ENCODE data around the gene ADAMTS16.

Gene ADAMTS16

DNA sequence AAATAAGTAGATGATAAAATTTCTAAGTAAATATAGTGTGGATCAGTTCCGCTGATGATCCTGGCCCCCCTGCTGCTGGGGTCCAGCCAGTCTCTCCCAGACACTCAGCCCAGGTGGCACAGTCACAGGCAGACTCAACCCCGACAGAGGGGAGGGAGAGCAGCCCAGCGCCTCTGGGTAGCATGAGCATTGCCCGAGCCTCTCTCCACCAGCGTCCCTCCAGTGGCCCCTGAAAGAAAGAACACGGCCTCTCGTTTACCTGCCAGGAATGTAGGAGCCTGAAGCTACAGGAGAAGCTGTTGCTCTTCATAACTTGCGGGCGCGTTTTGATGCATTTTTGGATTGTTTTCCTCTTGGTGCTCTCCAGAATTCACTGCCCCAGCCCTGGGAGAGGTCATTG, 213.6 kb downstream of the ADAMTS16 start (continued):
- TF ChIP-seq, protein P1, sequence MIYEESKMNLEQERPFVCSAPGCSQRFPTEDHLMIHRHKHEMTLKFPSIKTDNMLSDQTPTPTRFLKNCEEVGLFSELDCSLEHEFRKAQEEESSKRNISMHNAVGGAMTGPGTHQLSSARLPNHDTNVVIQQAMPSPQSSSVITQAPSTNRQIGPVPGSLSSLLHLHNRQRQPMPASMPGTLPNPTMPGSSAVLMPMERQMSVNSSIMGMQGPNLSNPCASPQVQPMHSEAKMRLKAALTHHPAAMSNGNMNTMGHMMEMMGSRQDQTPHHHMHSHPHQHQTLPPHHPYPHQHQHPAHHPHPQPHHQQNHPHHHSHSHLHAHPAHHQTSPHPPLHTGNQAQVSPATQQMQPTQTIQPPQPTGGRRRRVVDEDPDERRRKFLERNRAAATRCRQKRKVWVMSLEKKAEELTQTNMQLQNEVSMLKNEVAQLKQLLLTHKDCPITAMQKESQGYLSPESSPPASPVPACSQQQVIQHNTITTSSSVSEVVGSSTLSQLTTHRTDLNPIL (CRISPR knock-in tag; IDR thresholded peaks at IDR 0.05; ENCODE audit: low read depth), result no peak
- no peak for TF ChIP-seq ARNTL (CRISPR knock-in tag; IDR thresholded peaks at IDR 0.05; ENCODE audit: borderline replicate concordance, low read depth)

DNA sequence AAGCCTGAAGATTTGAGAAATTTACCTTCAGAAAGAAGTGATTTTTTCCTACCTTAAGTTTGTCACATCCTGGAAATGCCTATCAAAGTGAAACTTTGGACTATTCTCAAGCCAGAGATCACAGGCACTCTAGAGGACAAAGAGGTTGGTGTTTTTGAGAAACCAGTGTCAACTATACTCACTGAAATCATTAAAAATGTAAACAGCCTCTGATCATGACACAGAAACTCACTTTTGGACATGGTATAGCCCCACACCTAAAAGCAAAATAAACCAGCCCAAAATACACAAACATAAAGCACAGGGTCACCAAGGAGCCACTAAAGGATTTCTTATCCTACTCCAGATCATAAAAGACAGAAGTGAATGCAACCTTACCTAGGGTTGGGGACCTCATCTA, 216.6 kb downstream of the ADAMTS16 start:
- no peak for TF ChIP-seq BACH2 (CRISPR knock-in tag; IDR thresholded peaks at IDR 0.05; ENCODE audit: borderline replicate concordance)
- TF ChIP-seq ARNTL (CRISPR knock-in tag; IDR thresholded peaks at IDR 0.05; ENCODE audit: borderline replicate concordance, low read depth), result no peak
- TF ChIP-seq RARB (CRISPR knock-in tag; IDR thresholded peaks at IDR 0.05), result no peak
- no peak for TF ChIP-seq SNAI2 (CRISPR knock-in tag; IDR thresholded peaks at IDR 0.05)
- TF ChIP-seq ESRRG (CRISPR knock-in tag; IDR thresholded peaks at IDR 0.05), result no peak
- TF ChIP-seq PPARA (CRISPR knock-in tag; IDR thresholded peaks at IDR 0.05; ENCODE audit: borderline replicate concordance), result no peak
- no peak for TF ChIP-seq TCF4 (CRISPR knock-in tag; IDR thresholded peaks at IDR 0.05; ENCODE audit: borderline replicate concordance)
- TF ChIP-seq TOX (CRISPR knock-in tag; IDR thresholded peaks at IDR 0.05; ENCODE audit: borderline replicate concordance), result no peak
- no peak for TF ChIP-seq ZFP3 (CRISPR knock-in tag; IDR thresholded peaks at IDR 0.05)
- no peak for TF ChIP-seq CSDC2 (CRISPR knock-in tag; IDR thresholded peaks at IDR 0.05)
- TF ChIP-seq, protein P2, sequence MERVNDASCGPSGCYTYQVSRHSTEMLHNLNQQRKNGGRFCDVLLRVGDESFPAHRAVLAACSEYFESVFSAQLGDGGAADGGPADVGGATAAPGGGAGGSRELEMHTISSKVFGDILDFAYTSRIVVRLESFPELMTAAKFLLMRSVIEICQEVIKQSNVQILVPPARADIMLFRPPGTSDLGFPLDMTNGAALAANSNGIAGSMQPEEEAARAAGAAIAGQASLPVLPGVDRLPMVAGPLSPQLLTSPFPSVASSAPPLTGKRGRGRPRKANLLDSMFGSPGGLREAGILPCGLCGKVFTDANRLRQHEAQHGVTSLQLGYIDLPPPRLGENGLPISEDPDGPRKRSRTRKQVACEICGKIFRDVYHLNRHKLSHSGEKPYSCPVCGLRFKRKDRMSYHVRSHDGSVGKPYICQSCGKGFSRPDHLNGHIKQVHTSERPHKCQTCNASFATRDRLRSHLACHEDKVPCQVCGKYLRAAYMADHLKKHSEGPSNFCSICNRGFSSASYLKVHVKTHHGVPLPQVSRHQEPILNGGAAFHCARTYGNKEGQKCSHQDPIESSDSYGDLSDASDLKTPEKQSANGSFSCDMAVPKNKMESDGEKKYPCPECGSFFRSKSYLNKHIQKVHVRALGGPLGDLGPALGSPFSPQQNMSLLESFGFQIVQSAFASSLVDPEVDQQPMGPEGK (CRISPR knock-in tag; IDR thresholded peaks at IDR 0.05; ENCODE audit: borderline replicate concordance), result no peak
- no peak for TF ChIP-seq ZFP30 (CRISPR knock-in tag; IDR thresholded peaks at IDR 0.05)
- TF ChIP-seq, protein P3, sequence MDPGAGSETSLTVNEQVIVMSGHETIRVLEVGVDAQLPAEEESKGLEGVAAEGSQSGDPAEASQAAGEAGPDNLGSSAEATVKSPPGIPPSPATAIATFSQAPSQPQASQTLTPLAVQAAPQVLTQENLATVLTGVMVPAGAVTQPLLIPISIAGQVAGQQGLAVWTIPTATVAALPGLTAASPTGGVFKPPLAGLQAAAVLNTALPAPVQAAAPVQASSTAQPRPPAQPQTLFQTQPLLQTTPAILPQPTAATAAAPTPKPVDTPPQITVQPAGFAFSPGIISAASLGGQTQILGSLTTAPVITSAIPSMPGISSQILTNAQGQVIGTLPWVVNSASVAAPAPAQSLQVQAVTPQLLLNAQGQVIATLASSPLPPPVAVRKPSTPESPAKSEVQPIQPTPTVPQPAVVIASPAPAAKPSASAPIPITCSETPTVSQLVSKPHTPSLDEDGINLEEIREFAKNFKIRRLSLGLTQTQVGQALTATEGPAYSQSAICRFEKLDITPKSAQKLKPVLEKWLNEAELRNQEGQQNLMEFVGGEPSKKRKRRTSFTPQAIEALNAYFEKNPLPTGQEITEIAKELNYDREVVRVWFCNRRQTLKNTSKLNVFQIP (CRISPR knock-in tag; IDR thresholded peaks at IDR 0.05; ENCODE audit: borderline replicate concordance, low read depth), result no peak
- TF ChIP-seq, protein P1 (CRISPR knock-in tag; IDR thresholded peaks at IDR 0.05; ENCODE audit: low read depth), result no peak
- no peak for TF ChIP-seq ZNF70 (CRISPR knock-in tag; IDR thresholded peaks at IDR 0.05)
- TF ChIP-seq, protein P4, sequence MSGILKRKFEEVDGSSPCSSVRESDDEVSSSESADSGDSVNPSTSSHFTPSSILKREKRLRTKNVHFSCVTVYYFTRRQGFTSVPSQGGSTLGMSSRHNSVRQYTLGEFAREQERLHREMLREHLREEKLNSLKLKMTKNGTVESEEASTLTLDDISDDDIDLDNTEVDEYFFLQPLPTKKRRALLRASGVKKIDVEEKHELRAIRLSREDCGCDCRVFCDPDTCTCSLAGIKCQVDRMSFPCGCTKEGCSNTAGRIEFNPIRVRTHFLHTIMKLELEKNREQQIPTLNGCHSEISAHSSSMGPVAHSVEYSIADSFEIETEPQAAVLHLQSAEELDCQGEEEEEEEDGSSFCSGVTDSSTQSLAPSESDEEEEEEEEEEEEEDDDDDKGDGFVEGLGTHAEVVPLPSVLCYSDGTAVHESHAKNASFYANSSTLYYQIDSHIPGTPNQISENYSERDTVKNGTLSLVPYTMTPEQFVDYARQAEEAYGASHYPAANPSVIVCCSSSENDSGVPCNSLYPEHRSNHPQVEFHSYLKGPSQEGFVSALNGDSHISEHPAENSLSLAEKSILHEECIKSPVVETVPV (CRISPR knock-in tag; IDR thresholded peaks at IDR 0.05), result no peak
- no peak for ATAC-seq

DNA sequence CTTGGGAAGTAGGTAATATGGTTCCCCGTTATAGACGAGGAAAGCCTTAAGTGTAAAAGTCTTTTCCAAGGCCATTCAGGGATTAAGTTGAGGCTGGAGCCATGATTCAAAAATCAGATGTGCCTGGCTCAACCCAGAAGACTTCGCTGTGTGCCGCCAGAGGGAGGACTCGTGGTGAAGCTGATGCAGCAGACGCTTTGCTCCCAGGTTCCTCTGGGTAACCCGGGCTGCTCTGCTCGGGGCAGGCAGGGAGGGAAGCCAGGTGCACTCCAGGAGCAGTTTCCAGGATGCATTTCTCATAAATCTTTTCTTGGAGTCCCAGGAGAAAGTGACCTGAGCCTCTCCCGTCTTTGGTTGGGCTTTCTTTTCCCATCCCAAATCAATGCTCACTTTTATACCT, 219.5 kb downstream of the ADAMTS16 start:
- no peak for ATAC-seq
- TF ChIP-seq BACH2 (CRISPR knock-in tag; IDR thresholded peaks at IDR 0.05; ENCODE audit: borderline replicate concordance), result no peak
- TF ChIP-seq ISL1 (CRISPR knock-in tag; IDR thresholded peaks at IDR 0.05), result no peak
- TF ChIP-seq RARB (CRISPR knock-in tag; IDR thresholded peaks at IDR 0.05), result no peak
- no peak for TF ChIP-seq ZNF8 (CRISPR knock-in tag; IDR thresholded peaks at IDR 0.05)
- TF ChIP-seq ZC3H10 (CRISPR knock-in tag; IDR thresholded peaks at IDR 0.05), result no peak
- TF ChIP-seq, protein P5, sequence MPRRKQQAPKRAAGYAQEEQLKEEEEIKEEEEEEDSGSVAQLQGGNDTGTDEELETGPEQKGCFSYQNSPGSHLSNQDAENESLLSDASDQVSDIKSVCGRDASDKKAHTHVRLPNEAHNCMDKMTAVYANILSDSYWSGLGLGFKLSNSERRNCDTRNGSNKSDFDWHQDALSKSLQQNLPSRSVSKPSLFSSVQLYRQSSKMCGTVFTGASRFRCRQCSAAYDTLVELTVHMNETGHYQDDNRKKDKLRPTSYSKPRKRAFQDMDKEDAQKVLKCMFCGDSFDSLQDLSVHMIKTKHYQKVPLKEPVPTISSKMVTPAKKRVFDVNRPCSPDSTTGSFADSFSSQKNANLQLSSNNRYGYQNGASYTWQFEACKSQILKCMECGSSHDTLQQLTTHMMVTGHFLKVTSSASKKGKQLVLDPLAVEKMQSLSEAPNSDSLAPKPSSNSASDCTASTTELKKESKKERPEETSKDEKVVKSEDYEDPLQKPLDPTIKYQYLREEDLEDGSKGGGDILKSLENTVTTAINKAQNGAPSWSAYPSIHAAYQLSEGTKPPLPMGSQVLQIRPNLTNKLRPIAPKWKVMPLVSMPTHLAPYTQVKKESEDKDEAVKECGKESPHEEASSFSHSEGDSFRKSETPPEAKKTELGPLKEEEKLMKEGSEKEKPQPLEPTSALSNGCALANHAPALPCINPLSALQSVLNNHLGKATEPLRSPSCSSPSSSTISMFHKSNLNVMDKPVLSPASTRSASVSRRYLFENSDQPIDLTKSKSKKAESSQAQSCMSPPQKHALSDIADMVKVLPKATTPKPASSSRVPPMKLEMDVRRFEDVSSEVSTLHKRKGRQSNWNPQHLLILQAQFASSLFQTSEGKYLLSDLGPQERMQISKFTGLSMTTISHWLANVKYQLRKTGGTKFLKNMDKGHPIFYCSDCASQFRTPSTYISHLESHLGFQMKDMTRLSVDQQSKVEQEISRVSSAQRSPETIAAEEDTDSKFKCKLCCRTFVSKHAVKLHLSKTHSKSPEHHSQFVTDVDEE (CRISPR knock-in tag; IDR thresholded peaks at IDR 0.05), result no peak
- TF ChIP-seq CSDC2 (CRISPR knock-in tag; IDR thresholded peaks at IDR 0.05), result no peak
- TF ChIP-seq SNAI2 (CRISPR knock-in tag; IDR thresholded peaks at IDR 0.05), result no peak
- TF ChIP-seq TCF4 (CRISPR knock-in tag; IDR thresholded peaks at IDR 0.05; ENCODE audit: borderline replicate concordance), result no peak
- TF ChIP-seq, protein P3 (CRISPR knock-in tag; IDR thresholded peaks at IDR 0.05; ENCODE audit: borderline replicate concordance, low read depth), result no peak
- TF ChIP-seq, protein P1 (CRISPR knock-in tag; IDR thresholded peaks at IDR 0.05; ENCODE audit: low read depth), result no peak
- no peak for TF ChIP-seq OSR1 (CRISPR knock-in tag; IDR thresholded peaks at IDR 0.05)
- TF ChIP-seq ZNF70 (CRISPR knock-in tag; IDR thresholded peaks at IDR 0.05), result no peak
- no peak for TF ChIP-seq ZFP30 (CRISPR knock-in tag; IDR thresholded peaks at IDR 0.05)
- no peak for TF ChIP-seq TOX (CRISPR knock-in tag; IDR thresholded peaks at IDR 0.05; ENCODE audit: borderline replicate concordance)
- TF ChIP-seq ESRRG (CRISPR knock-in tag; IDR thresholded peaks at IDR 0.05), result no peak
- TF ChIP-seq, protein P2 (CRISPR knock-in tag; IDR thresholded peaks at IDR 0.05; ENCODE audit: borderline replicate concordance), result no peak

Data from SK-N-SH treated with all-trans-retinoic acid at 6 μM for 48 hours (cell line).